MM.1S (cell line): ENCODE data around the gene FOXP2.
"Not testable (repeated sequence)": the region's sequence is repeated elsewhere in the genome, so short reads cannot be mapped to it uniquely, and the experiment has no call there.

Source experiments
- CTCF ChIP-seq: fragments of 300-600 bp; sonication (generic); IDR thresholded peaks from 2 replicates; pipeline ENCODE4 v1.5.1; 2016; ENCODE audit warnings: antibody characterized with exemption, low read length, mixed read lengths
- EZH2 ChIP-seq: fragments of 300-600 bp; sonication (generic); optimal IDR thresholded peaks from 2 replicates; pipeline ENCODE3; 2017; ENCODE audit warnings: low read depth, mild to moderate bottlenecking, antibody characterized with exemption, low read length, mixed read lengths
- EZH2phosphoT487 ChIP-seq: fragments of 300-600 bp; sonication (generic); IDR thresholded peaks from 2 replicates; pipeline ENCODE4 v1.6.1; 2018; ENCODE audit warnings: antibody characterized with exemption, low read length

GRCh38 chr7:114580963-114581362, 166.3 kb downstream of the FOXP2 start:
- not testable (repeated sequence) for TF ChIP-seq EZH2, CTCF, EZH2phosphoT487
